T-helper 9 cell (primary cell): ENCODE measurements around the gene SDHAF1.

Experiments used
- DNase-seq: peaks from one replicate; pipeline ENCODE4 v3.0.0-alpha.2; 2020

SDHAF1 gene

GRCh38 chr19:35987571-35987896 lies 7.5 kb upstream of the SDHAF1 start:
- no peak for DNase-seq

GRCh38 chr19:35988824-35989223 lies 6.2 kb upstream of the SDHAF1 start:
- DNase-seq, result no peak

GRCh38 chr19:35990156-35990555 lies 4.8 kb upstream of the SDHAF1 start:
- no peak for DNase-seq

GRCh38 chr19:35990771-35991730 lies 3.9 kb upstream of the SDHAF1 start:
- no peak for DNase-seq

- no peak for DNase-seq
These were observed 3.1 kb upstream of the SDHAF1 start for GRCh38 chr19:35991731-35992450.

GRCh38 chr19:35992907-35993765 lies 1.9 kb upstream of the SDHAF1 start:
- DNase-seq, result no peak

GRCh38 chr19:35993923-35994598 lies 927 bp upstream of the SDHAF1 start:
- no peak for DNase-seq

- no peak for DNase-seq
These were observed 1.8 kb downstream of the SDHAF1 start for GRCh38 chr19:35996777-35997176.

GRCh38 chr19:36001605-36002004 lies 6.6 kb downstream of the SDHAF1 start:
- no peak for DNase-seq

GRCh38 chr19:36003284-36003683 lies 8.3 kb downstream of the SDHAF1 start:
- no peak for DNase-seq

- DNase-seq, result no peak
These were observed 12.0 kb downstream of the SDHAF1 start for GRCh38 chr19:36006955-36007354.

GRCh38 chr19:36008336-36008978 lies 13.5 kb downstream of the SDHAF1 start, which contains the start of gene SYNE4:
TSS of gene SYNE4 (minus strand) at chr19:36008813. CDS start at chr19:36008681, 132 bp downstream.
- DNase-seq, result no peak

- DNase-seq, result peak; percentile 23
These were observed 14.2 kb downstream of the SDHAF1 start for GRCh38 chr19:36009220-36009619.

GRCh38 chr19:36009633-36010379 lies 14.8 kb downstream of the SDHAF1 start:
- DNase-seq, result no peak

- no peak for DNase-seq
These were observed 15.4 kb downstream of the SDHAF1 start for GRCh38 chr19:36010402-36010801.

GRCh38 chr19:36013280-36014011 lies 18.5 kb downstream of the SDHAF1 start:
- DNase-seq, result no peak

GRCh38 chr19:36014012-36014924 lies 19.3 kb downstream of the SDHAF1 start, which contains the start of gene ALKBH6:
TSS of gene ALKBH6 (minus strand) at chr19:36014213. CDS start at chr19:36013397, 816 bp downstream.
- peak; percentile 97 for DNase-seq

- DNase-seq, result no peak
These were observed 24.2 kb downstream of the SDHAF1 start for GRCh38 chr19:36019061-36019670.

- no peak for DNase-seq
These were observed 28.4 kb downstream of the SDHAF1 start for GRCh38 chr19:36023432-36023831.
